GM12891 (cell line): ENCODE measurements around the gene TMEM131.

Source experiments
- DNase-seq: peaks from one replicate; pipeline ENCODE4 v3.0.0; 2011; ENCODE audit warnings: low spot score; ENCODE audit not compliant: insufficient read length
- FAIRE-seq: peaks from 2 replicates; lab custom pipeline; 2011; peaks lifted over from hg19 to GRCh38; lab: Jason Lieb, UNC
- PAX5 ChIP-seq: IDR thresholded peaks from 2 replicates; pipeline ENCODE4 v1.6.1; 2011; ENCODE audit warnings: low read length, moderate library complexity, mild to moderate bottlenecking; ENCODE audit not compliant: insufficient read depth, severe bottlenecking
- POLR2A ChIP-seq: IDR thresholded peaks from 2 replicates; pipeline ENCODE4 v1.6.1; 2011; ENCODE audit warnings: low read depth, low read length, control low read depth
- POLR2AphosphoS5 ChIP-seq: IDR thresholded peaks from 2 replicates; pipeline ENCODE4 v1.6.1; 2011; ENCODE audit warnings: low read depth, low read length, control low read depth
- POU2F2 ChIP-seq: IDR thresholded peaks from 2 replicates; pipeline ENCODE4 v1.6.1; 2011; ENCODE audit warnings: low read depth, mild to moderate bottlenecking, control low read depth, low read length, moderate library complexity
- SPI1 ChIP-seq: IDR thresholded peaks from 2 replicates; pipeline ENCODE4 v1.6.1; 2011; ENCODE audit warnings: low read depth, low read length, control low read depth
- TAF1 ChIP-seq: IDR thresholded peaks from 2 replicates; pipeline ENCODE4 v1.6.1; 2011; ENCODE audit warnings: low read depth, low read length, control low read depth

Gene TMEM131

GRCh38 chr2:97993926-97994325 is 1.8 kb downstream of the TMEM131 start:
- TF ChIP-seq SPI1: no peak
- TF ChIP-seq POLR2AphosphoS5: no peak
- TF ChIP-seq POLR2A: no peak
- no peak for TF ChIP-seq PAX5
- TF ChIP-seq TAF1: no peak
- no peak for TF ChIP-seq POU2F2
- no peak for DNase-seq
- no peak for FAIRE-seq

DNA sequence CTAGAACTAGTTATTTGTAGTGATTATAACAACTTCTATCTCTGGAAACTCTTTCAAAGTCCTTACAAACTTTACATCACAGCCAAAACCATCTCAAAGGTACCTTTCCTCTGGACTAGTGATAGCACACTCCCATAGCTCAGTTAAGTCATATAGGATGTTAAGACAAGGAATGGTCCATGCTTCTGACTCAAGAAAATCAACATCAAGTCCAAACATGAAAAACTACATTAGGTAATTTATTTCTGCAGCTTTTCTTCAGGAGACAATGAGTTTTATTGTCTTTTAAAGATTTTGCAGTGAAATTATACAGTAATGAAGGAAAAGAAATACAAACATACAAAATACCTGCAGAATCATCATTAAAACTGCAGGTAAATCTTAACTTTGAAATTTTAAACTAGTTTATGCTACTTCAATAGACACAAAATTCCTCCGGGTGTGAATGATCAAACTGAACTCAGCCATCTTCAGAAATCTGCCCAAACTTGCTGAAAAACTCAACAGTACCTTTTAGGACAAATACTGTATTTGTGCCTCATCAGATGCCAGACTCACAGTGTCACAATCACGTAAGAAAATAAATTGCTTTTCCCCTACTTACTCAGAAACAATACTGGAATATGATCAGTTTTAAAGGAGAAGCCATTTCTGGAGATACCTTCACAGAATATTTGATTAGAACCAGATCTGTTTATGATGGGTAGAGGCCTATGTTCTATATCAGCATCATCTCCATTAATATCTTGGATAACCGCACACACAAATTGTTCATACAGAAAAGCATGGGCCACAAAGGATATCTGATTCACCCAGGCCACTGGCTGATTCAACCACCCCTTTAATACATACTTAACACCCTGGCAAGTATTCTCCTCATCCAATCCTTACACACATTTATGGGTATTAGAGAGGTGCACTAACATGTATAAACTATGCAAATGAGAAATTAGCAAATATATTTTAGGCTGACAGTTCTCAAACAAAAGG is 2.6 kb downstream of the TMEM131 start:
- TF ChIP-seq SPI1 (no peak), POLR2AphosphoS5 (no peak), POLR2A (no peak), PAX5 (no peak), POU2F2 (no peak), TAF1 (no peak)
- FAIRE-seq (peak; percentile 66), DNase-seq (no peak)

GRCh38 chr2:97991081-97991856 is 4.5 kb downstream of the TMEM131 start:
- no peak for DNase-seq
- FAIRE-seq: peak; percentile 89
- no peak; the same call in 1 of the 2 replicates for TF ChIP-seq TAF1
- TF ChIP-seq SPI1: peak; percentile 23; the same call in 1 of the 2 replicates

- TF ChIP-seq TAF1 (no peak), POLR2AphosphoS5 (no peak), PAX5 (no peak), SPI1 (no peak), POLR2A (no peak), POU2F2 (no peak)
- DNase-seq (no peak), FAIRE-seq (no peak)
These were observed 7.0 kb downstream of the TMEM131 start for GRCh38 chr2:97988722-97989121.

DNA sequence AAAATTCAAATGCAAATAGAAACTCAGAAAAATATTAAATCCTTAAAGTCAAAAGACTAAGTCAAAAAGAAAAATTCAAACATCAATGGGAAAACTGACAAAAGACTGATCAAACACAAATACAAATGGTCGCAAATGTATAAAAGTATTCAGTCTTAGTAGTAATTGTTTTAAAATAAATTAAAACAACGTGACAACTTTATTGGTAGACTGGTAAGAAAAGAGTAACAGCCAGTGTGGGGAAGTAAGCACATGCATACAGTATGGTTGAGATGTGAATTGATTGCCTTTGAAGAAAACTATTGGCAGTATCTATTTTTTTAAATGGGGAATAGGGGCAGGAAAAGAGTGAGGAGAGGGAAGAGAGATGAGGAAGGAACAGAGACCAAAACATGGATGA is 9.8 kb downstream of the TMEM131 start:
- FAIRE-seq: no peak
- no peak for DNase-seq
- TF ChIP-seq TAF1: no peak
- TF ChIP-seq PAX5: no peak
- no peak for TF ChIP-seq POLR2AphosphoS5
- no peak for TF ChIP-seq POLR2A
- TF ChIP-seq POU2F2: no peak
- no peak for TF ChIP-seq SPI1

DNA sequence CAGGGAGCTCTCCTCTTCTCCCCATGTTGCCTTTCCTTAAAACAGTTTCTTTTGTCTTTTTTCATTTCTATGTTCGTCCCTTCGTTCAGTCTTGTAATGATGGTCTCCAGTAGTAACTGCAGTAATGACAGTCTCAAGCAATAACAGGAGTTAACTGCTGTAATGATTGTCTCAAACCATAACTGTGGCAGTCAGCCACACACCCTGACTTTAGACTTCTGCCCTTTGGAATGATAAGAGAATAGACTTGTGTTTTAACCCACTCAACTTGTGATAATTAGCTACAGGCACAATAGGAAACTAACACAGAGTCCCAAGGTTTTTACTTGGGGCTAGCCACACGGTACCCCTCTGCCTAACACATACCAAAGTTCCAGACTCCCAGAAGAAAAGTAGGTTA is 12.1 kb downstream of the TMEM131 start:
- FAIRE-seq: no peak
- TF ChIP-seq TAF1 (no peak), POLR2A (no peak), POU2F2 (no peak), POLR2AphosphoS5 (no peak), PAX5 (no peak)
- DNase-seq: no peak

GRCh38 chr2:97983134-97983533 is 12.6 kb downstream of the TMEM131 start:
- TF ChIP-seq PAX5 (no peak), SPI1 (no peak), POU2F2 (no peak), POLR2AphosphoS5 (no peak), POLR2A (no peak), TAF1 (no peak)
- DNase-seq: no peak
- FAIRE-seq: no peak

- FAIRE-seq: no peak
- DNase-seq: no peak
- TF ChIP-seq PAX5 (no peak), TAF1 (no peak), POLR2A (no peak), POU2F2 (no peak), SPI1 (no peak), POLR2AphosphoS5 (no peak)
These were observed 13.1 kb downstream of the TMEM131 start for GRCh38 chr2:97982621-97983020.

GRCh38 chr2:97981961-97982360 is 13.8 kb downstream of the TMEM131 start:
- FAIRE-seq: no peak

DNA sequence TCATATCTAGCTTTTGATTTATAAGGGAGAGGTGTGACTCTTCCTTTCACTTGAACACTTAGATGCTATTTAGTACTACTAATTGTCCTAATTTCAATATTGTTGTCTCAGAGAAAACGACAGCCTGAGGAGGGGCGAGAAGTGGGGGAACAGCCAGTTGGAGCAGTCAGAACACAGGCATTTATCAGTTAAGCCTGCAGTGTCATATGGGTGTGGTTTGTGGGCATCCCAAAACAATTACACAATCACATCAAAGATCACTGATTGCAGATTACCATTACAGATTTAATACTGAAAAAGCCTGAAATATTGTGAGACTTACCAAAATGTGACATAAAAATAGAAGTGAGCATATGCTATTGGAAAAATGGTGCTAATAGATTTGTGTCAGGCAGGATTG is 15.8 kb downstream of the TMEM131 start:
- no peak for FAIRE-seq
- DNase-seq: no peak
- TF ChIP-seq POLR2AphosphoS5 (no peak), POU2F2 (no peak), POLR2A (no peak), SPI1 (no peak), TAF1 (no peak), PAX5 (no peak)

More at GRCh38 chr2:97981961-97982360, 13.8 kb downstream of the TMEM131 start:
- no peak for TF ChIP-seq POLR2AphosphoS5
- no peak for TF ChIP-seq TAF1
- no peak for TF ChIP-seq SPI1
- no peak for TF ChIP-seq POU2F2
- TF ChIP-seq PAX5: no peak
- no peak for TF ChIP-seq POLR2A
- DNase-seq: no peak
